GM12874 (cell line): ENCODE data around the gene CFAP54.
A peak's percentile ranks its signal among the peaks of the same experiment; 100 is the strongest.

Experiments
- CTCF ChIP-seq: IDR thresholded peaks from 2 replicates; pipeline ENCODE4 v1.5.1; 2011; ENCODE audit warnings: low read depth, mild to moderate bottlenecking, control low read depth, low read length, moderate library complexity; ENCODE audit not compliant: insufficient read depth

Gene CFAP54

GRCh38 chr12:96652870-96653269, 163.5 kb downstream of the CFAP54 start:
- no peak for TF ChIP-seq CTCF

GRCh38 chr12:96658075-96658474, 168.7 kb downstream of the CFAP54 start:
- no peak for TF ChIP-seq CTCF

GRCh38 chr12:96669786-96670185, 180.4 kb downstream of the CFAP54 start:
- no peak for TF ChIP-seq CTCF

GRCh38 chr12:96670334-96670899, 181.0 kb downstream of the CFAP54 start:
- no peak for TF ChIP-seq CTCF

GRCh38 chr12:96677363-96677762, 188.0 kb downstream of the CFAP54 start:
- no peak for TF ChIP-seq CTCF

- no peak for TF ChIP-seq CTCF
Measured at GRCh38 chr12:96687719-96688118, 198.3 kb downstream of the CFAP54 start.

GRCh38 chr12:96698521-96698920, 209.1 kb downstream of the CFAP54 start:
- TF ChIP-seq CTCF: 0 out of 2 replicates have a peak, but pooled peaks have one; percentile 7
